Measurements from ENCODE around the gene KRT4. TPM values are rescaled to one million over a fixed set of nuclear protein-coding genes. Genes with fewer than 3 reads are reported as not detected.

The KRT4 gene
- total and polyA plus RNA-seq, 12 donors: 0.06 to 6.2 (median 0.61) TPM; not detected in 8

DNA sequence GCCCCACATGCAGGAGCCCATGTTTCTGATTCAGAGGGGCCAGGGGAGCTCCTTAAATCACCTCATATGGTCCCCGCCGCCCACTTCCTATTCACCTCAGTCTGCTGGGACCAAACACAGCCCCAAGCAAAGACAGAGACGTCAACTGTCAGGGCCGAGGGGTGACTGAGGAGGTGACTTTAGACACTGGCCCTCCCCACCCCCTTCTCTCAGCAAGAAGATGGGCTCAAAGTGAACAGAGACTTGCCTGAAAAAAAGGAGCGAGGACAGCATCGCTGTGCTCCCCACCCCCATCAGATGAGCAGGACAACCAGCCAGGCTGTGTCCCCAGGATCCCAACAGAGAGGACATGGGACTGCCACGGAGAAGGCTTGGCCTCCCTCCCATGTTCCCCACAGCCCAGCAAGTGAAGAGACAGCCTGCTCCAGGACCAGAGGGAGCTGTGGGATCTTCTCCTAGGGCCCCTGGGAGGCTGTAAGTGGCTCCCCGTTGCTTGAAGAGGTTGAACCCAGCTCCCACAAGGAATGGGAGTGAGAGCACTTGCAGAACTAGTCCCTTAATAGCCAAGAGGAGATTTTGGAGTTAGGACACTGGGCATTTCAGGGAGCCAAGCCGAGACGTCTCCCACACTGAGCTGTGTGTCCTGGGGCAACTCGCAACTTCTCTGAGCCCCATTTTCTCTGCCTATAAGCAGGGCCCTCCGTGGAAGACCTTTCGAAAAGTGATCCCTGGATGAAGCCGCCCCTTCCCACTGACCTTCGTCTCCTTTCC, 21.5 kb upstream of the KRT4 start:
- Histone ChIP-seq H3K9me3 (replicated peaks in 1 of 3) (no peaks in the 10 kb centered on the region), H3K27ac (no peak overlapping the region), H3K4me3 (no peak overlapping the region), H3K27me3 (peaks cover 21% of the 10 kb centered on the region), H3K36me3 (replicated peaks in 1 of 2) (no peaks in the 10 kb centered on the region), H3K4me1 (replicated peaks in 1 of 2) (no peaks in the 10 kb centered on the region)
- WGBS, 4 donors: 82 to 88% (median 84%) methylated on average over 14 to 15 of the region's 15 CpGs
- intact Hi-C loops (cut with DNase I): no loop called here
- no peak for DNase-seq
- TF ChIP-seq, protein P1, sequence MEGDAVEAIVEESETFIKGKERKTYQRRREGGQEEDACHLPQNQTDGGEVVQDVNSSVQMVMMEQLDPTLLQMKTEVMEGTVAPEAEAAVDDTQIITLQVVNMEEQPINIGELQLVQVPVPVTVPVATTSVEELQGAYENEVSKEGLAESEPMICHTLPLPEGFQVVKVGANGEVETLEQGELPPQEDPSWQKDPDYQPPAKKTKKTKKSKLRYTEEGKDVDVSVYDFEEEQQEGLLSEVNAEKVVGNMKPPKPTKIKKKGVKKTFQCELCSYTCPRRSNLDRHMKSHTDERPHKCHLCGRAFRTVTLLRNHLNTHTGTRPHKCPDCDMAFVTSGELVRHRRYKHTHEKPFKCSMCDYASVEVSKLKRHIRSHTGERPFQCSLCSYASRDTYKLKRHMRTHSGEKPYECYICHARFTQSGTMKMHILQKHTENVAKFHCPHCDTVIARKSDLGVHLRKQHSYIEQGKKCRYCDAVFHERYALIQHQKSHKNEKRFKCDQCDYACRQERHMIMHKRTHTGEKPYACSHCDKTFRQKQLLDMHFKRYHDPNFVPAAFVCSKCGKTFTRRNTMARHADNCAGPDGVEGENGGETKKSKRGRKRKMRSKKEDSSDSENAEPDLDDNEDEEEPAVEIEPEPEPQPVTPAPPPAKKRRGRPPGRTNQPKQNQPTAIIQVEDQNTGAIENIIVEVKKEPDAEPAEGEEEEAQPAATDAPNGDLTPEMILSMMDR (IDR thresholded peaks at IDR 0.05): no peak
- no peak for TF ChIP-seq POLR2A (IDR thresholded peaks at IDR 0.05)

DNA sequence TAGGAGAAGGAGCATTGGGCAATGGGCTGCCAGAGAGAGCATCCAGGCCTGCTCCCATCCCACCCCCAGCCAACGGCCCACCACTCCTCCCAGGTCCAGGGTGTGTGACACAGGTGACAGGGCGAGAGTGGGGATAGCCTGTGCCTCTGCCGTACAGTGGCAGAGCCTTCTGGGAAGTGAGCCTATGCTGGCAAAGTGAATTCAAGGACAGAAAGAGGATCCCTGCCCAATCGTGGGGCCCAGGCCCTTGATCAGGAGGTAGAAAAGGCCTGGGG, 20.7 kb upstream of the KRT4 start:
- Histone ChIP-seq H3K9me3 (replicated peaks in 1 of 3) (no peaks in the 10 kb centered on the region), H3K27me3 (peaks cover 21% of the 10 kb centered on the region), H3K4me1 (replicated peaks in 1 of 2) (no peaks in the 10 kb centered on the region), H3K27ac (no peak overlapping the region), H3K36me3 (replicated peaks in 1 of 2) (no peaks in the 10 kb centered on the region), H3K4me3 (no peak overlapping the region)
- WGBS, 4 donors: 36 to 61% (median 57%) methylated on average over 3 to 4 of the region's 4 CpGs
- no peak for DNase-seq
- TF ChIP-seq POLR2A (IDR thresholded peaks at IDR 0.05): no peak
- TF ChIP-seq, protein P1 (IDR thresholded peaks at IDR 0.05): no peak
- intact Hi-C loops (cut with DNase I): no loop called here

DNA sequence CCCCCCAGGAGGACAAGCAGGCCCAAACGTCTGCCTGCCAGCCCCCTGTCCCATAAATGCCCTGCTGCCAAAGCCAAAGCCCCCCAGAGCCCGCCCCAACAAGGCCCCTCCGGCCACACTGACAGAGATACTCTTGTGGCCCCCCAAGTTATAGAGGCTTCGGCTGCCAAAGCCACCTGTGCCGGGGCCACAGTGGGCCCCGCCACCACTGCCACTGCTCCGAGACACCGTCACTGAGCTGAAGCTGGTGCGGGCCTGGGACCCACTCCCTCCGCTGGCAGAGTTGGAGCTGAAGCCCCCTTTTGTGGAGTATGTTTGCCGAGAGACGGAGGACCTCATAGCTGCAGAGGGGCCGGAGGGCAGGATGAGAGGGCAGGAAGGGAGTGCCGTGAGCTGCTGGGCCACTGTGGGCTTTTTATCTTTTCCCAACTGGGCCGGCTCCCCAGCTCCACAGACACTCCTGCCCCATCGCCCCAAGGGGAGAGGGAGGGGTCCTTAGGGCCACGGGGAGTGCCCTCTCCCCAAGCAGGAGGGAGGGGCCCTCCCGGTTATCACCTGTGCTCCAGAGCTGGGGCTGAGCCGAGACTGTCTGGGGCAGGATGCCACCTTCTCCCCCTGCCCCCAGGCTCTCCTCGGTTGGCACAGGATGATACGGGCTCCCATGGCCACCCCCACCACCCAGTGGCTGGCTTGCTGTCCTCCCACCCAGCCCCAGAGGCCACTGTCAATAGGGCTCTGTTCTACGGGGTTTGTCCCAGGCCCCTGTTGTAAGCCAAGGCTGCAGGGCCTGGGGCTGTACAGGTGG, 20.2 kb upstream of the KRT4 start, which contains the start of gene KRT79:
Gene KRT79 (minus strand): TSS at position 390 of the 805 bp plus-strand sequence. CDS start 51 bp downstream, at position 339.
- intact Hi-C loops (cut with DNase I): no loop called here
- H3K4me3 ChIP-seq: no peak within 1 kb of the TSS
- WGBS, 4 donors: 77 to 87% (median 83%) methylated on average over 13 to 22 of the region's 22 CpGs

More for the DNA sequence above, 20.2 kb upstream of the KRT4 start, which contains the start of gene KRT79:
- Histone ChIP-seq H3K9me3 (replicated peaks in 1 of 3) (no peaks in the 10 kb centered on the region), H3K27ac (no peak within 1 kb of the TSS), H3K4me1 (replicated peaks in 1 of 2) (no peaks in the 10 kb centered on the region), H3K36me3 (replicated peaks in 1 of 2) (no peaks in the 10 kb centered on the region), H3K27me3 (peaks cover 21% of the 10 kb centered on the region)
- no peak for DNase-seq
- TF ChIP-seq, protein P1 (IDR thresholded peaks at IDR 0.05): no peak
- TF ChIP-seq POLR2A (IDR thresholded peaks at IDR 0.05): no peak

All from adrenal gland (tissue), 12 donors.